ENCODE data around the gene LDLRAP1. TPM values are rescaled to one million over a fixed set of nuclear protein-coding genes. Genes with fewer than 3 reads are reported as not detected.
A peak's percentile ranks its signal among the peaks of the same experiment; 100 is the strongest.

The LDLRAP1 gene
- total and polyA plus RNA-seq, 4 donors, result 5.2 to 17.8 (median 13.3) TPM

GRCh38 chr1:25616987-25617624, 73.7 kb downstream of the LDLRAP1 start:
- no peak for DNase-seq (ENCODE audit: low spot score)
- Histone ChIP-seq H3K27me3 (ENCODE audit: control insufficient read depth in 4 of 4, insufficient read depth in 4 of 4, low read length in 3 of 4) (no peaks in the 10 kb centered on the region), H3K27ac (ENCODE audit: low read depth in 1 of 2, low read length in 2 of 2) (peak overlapping the region; percentile 25 to 50), H3K4me3 (ENCODE audit: low read depth in 1 of 3, low read length in 3 of 3) (peak overlapping the region; percentile 70 to 82 (median 78)), H3K9ac (ENCODE audit: low read depth in 1 of 2, low read length in 2 of 2) (peak overlapping the region in 1 of 2 donors; percentile 36), H3K4me1 (ENCODE audit: control insufficient read depth in 4 of 4, insufficient read depth in 4 of 4, low read length in 3 of 4) (peaks cover 7 to 31% (median 21%) of the 10 kb centered on the region in 4 donors), H3K36me3 (ENCODE audit: control insufficient read depth in 4 of 4, insufficient read depth in 3 of 4, low read depth in 1 of 4, low read length in 3 of 4) (no peaks in the 10 kb centered on the region), H3K9me3 (ENCODE audit: control insufficient read depth in 4 of 4, low read length in 3 of 4) (no peaks in the 10 kb centered on the region)
- under 1% methylated on average over 94 of the region's 94 CpGs for WGBS
- no peak for TF ChIP-seq FOXA2 (IDR thresholded peaks at IDR 0.05)
- TF ChIP-seq HNF4G (IDR thresholded peaks at IDR 0.05), result no peak
- no peak for TF ChIP-seq FOXA1 (IDR thresholded peaks at IDR 0.05)
- no peak for TF ChIP-seq YY1 (IDR thresholded peaks at IDR 0.05)
- no peak for TF ChIP-seq ZBTB33 (IDR thresholded peaks at IDR 0.05)
- TF ChIP-seq TAF1 (conservative IDR thresholded peaks at IDR 0.05), result no peak
- TF ChIP-seq RAD21 (IDR thresholded peaks at IDR 0.05), result no peak
- no peak for TF ChIP-seq RXRA (IDR thresholded peaks at IDR 0.05)
- no peak for TF ChIP-seq EGR1 (IDR thresholded peaks at IDR 0.05; ENCODE audit: low read depth in 2 of 2)
- no peak for TF ChIP-seq HNF4A (conservative IDR thresholded peaks at IDR 0.05)
- no peak for TF ChIP-seq MAX (IDR thresholded peaks at IDR 0.05)
- TF ChIP-seq JUND (IDR thresholded peaks at IDR 0.05), result no peak
- no peak for TF ChIP-seq CTCF (IDR thresholded peaks at IDR 0.05; ENCODE audit: low read depth, low read length, missing input control)
- no peak for TF ChIP-seq ATF3 (IDR thresholded peaks at IDR 0.05)
- TF ChIP-seq NR2F2 (IDR thresholded peaks at IDR 0.05), result no peak
- no peak for TF ChIP-seq REST (IDR thresholded peaks at IDR 0.05)
- TF ChIP-seq GABPA (IDR thresholded peaks at IDR 0.05 in 1 of 2, conservative IDR thresholded peaks at IDR 0.05 in 1 of 2), result no peak

Data from liver (tissue), 9 donors.